Activated T-cell treated with anti-CD3 and anti-CD28 coated beads for 24 hours (primary cell): ENCODE data around the gene SARS1.
A peak's percentile ranks its signal among the peaks of the same experiment; 100 is the strongest.

Experiments
- DNase-seq: peaks from one replicate; pipeline ENCODE4 v3.0.0-alpha.2; 2020; ENCODE audit warnings: low read depth

The SARS1 gene

DNA sequence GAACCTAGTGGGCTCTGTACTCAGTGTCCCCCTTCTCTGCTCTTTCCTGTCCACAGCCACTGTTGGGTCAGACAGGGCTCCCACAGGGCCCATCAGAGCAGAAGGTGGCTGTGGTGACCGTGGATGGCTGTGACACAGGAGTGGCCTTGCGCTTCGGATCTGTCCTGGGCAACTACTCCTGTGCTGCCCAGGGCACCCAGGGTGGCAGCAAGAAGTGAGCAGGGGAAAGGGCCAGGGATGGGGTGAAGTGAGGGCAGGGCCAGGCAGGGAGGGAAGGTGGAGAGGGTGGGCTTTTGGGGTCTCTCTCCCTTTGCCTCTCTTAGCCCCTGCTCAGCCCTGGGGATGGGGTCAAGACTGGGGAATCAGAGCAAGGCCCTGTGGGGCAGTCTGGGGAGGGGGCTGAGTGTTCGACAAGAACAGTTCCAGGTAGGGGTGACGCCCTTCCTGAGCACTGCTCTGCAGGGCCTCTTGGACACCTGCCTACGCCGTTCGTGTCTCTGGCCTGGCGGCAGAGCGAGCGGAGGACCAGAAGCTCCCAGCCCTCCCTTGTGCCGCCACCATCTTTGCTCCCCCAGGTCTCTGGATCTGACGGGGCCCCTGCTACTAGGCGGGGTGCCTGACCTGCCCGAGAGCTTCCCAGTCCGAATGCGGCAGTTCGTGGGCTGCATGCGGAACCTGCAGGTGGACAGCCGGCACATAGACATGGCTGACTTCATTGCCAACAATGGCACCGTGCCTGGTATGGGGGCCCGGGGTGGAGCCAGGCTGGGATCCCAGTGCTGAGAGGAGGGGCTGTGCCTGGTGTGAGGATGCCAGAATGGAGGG, 48.7 kb downstream of the SARS1 start:
- DNase-seq = no peak

DNA sequence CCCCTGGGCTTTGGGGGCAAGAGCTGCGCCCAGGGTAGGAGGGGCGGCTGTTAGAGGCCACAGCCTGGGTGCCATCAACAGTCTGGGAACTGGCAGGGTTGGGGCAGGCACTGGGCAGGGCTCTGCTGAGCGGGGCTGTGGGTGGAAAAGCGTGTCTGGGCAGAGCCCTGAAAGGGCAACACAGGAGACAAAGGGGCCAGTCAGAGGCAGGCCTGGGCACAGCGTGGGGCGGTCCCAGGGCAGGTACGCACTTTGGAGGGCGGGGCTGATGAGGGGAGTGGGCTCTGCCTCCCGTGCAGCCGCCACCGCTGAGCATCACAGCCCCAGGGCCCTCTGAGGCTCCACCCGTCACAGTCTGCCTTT, 49.5 kb downstream of the SARS1 start:
- no peak for DNase-seq

DNA sequence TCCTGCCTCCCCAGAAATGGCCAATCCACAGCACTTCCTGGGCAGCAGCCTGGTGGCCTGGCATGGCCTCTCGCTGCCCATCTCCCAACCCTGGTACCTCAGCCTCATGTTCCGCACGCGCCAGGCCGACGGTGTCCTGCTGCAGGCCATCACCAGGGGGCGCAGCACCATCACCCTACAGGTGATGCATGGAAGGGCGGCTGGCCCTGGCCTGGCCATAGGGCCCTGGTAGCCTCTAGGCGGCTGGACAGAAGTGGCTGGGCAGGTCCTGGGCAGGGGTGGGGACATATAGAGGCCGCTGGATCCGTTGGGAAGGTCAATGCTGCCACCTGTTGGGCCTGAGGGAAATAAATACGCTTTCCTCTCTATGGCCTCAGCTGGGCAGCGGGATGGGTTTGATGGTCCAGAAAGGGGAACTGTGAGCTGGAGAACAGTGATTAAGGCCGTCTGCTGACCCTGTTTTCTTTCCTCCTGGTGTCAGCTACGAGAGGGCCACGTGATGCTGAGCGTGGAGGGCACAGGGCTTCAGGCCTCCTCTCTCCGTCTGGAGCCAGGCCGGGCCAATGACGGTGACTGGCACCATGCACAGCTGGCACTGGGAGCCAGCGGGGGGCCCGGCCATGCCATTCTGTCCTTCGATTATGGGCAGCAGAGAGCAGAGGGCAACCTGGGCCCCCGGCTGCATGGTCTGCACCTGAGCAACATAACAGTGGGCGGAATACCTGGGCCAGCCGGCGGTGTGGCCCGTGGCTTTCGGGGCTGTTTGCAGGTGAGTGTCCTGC, 50.1 kb downstream of the SARS1 start:
- peak; percentile 72 for DNase-seq

DNA sequence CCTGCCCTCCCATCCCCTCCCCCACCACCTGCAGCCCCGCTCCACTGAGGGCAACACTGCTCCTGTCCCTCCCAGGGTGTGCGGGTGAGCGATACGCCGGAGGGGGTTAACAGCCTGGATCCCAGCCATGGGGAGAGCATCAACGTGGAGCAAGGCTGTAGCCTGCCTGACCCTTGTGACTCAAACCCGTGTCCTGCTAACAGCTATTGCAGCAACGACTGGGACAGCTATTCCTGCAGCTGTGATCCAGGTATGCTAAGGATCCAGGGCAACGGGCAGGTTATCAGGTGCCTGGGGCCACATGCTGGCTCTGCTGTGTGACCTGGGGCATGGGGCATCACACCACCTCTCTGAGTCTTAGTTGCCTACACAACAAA, 50.6 kb downstream of the SARS1 start:
- DNase-seq = no peak

DNA sequence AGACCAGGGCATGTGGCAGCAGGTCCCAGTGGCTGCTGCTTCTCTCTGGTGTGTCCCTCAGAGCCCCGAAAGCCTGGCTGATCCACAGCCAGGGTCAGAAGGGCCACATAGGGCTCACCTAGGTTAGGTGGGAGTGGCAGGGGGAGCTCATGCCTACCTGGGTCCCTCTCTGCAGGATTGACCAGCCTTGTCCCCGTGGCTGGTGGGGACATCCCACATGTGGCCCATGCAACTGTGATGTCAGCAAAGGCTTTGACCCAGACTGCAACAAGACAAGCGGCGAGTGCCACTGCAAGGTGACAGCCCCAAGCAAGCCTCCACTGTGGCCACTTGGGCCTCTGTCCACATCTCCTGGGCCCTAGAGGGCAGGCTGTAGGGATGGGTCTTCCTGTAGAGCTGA, 51.3 kb downstream of the SARS1 start:
- no peak for DNase-seq

DNA sequence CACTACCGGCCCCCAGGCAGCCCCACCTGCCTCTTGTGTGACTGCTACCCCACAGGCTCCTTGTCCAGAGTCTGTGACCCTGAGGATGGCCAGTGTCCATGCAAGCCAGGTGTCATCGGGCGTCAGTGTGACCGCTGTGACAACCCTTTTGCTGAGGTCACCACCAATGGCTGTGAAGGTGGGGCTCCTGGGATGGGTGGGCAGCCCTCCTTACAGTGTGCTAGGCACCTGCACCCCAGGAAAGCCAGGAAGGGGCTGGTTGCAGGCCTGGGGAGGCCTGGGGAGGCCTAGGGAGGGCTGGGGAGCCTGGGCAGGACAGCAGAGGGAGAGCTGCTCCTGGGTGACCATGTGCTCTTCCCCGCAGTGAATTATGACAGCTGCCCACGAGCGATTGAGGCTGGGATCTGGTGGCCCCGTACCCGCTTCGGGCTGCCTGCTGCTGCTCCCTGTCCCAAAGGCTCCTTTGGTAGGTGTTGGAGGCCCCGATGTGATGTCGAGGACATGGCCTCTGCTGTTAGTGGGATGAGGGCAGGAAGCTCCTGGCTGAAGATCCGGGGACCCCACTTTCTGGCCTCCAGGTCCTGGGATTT, 52.1 kb downstream of the SARS1 start:
- DNase-seq = no peak

DNA sequence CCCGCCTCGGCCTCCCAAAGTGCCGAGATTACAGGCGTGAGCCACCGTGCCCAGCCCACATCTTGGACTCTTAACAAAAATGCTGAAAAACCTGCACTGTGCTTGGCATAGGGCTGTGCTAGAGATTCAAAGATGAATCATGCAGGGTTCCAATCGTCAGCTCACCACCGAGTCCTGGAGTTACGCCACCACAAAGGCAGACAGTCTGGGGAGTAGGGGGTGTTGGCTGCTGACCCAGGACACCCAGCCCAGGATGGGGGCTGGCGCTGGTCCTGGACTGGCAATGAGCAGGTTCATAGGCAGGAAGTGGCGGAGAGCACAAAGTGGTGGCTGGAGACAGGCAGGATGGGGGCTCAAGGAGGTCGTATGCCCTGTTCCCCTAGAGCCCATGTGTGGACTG, 53.2 kb downstream of the SARS1 start:
- no peak for DNase-seq

DNA sequence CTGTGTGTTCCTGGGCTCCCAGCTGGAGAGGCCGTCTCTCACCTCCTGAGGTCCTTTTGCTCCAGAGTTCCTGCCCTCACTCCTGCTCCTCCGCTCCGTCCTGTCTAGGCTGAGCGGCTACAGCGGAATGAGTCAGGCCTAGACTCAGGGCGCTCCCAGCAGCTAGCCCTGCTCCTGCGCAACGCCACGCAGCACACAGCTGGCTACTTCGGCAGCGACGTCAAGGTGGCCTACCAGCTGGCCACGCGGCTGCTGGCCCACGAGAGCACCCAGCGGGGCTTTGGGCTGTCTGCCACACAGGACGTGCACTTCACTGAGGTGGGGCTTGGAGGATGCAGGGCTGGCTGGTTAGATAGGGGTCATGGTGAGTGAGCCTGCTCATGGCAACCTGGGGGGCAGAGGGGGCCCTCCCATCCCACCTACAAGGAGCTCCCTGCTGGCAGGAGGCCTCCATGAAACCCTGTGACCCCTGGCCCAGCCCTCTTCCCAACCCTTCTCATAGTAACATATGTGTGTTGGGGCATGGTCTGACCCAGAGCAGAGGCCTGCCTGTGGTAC, 54.1 kb downstream of the SARS1 start:
- DNase-seq = no peak

DNA sequence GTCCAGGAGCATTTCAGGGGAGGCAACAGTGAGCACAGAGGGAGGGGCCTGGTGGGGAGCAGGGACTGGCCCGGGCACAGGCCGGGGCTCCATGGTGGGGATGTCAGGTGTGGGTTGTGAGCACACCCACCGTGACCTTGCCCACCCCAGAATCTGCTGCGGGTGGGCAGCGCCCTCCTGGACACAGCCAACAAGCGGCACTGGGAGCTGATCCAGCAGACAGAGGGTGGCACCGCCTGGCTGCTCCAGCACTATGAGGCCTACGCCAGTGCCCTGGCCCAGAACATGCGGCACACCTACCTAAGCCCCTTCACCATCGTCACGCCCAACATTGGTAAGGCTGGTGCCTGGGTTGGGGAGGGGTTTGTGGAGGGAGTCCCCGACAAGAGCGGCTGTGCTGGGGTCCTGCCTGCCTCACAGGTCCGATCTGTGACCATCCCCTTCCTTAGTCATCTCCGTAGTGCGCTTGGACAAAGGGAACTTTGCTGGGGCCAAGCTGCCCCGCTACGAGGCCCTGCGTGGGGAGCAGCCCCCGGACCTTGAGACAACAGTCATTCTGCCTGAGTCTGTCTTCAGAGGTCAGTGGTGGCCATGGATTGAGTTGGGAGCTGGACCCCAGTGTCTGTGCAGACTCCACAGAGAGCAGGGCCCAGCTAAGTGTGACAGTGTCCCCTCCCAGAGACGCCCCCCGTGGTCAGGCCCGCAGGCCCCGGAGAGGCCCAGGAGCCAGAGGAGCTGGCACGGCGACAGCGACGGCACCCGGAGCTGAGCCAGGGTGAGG, 54.9 kb downstream of the SARS1 start:
- no peak for DNase-seq

DNA sequence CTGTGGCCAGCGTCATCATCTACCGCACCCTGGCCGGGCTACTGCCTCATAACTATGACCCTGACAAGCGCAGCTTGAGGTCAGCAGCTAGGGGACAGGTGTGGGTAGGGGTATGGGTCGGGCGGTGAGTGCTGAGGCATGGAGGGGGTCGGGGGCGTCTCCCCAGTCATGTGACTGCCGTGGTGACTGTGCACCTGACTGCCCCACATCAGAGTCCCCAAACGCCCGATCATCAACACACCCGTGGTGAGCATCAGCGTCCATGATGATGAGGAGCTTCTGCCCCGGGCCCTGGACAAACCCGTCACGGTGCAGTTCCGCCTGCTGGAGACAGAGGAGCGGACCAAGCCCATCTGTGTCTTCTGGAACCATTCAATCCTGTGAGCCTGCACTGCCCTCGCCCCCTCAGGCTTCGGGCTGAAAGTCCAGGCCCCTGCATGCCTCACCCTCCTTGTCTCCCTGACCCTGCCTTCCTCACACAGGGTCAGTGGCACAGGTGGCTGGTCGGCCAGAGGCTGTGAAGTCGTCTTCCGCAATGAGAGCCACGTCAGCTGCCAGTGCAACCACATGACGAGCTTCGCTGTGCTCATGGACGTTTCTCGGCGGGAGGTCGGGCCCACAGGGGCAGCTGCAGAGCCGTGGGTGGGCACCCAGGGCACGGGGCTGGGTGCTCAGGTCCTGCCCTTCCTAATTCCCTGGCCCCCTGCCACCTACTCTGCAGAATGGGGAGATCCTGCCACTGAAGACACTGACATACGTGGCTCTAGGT, 55.7 kb downstream of the SARS1 start:
- no peak for DNase-seq

DNA sequence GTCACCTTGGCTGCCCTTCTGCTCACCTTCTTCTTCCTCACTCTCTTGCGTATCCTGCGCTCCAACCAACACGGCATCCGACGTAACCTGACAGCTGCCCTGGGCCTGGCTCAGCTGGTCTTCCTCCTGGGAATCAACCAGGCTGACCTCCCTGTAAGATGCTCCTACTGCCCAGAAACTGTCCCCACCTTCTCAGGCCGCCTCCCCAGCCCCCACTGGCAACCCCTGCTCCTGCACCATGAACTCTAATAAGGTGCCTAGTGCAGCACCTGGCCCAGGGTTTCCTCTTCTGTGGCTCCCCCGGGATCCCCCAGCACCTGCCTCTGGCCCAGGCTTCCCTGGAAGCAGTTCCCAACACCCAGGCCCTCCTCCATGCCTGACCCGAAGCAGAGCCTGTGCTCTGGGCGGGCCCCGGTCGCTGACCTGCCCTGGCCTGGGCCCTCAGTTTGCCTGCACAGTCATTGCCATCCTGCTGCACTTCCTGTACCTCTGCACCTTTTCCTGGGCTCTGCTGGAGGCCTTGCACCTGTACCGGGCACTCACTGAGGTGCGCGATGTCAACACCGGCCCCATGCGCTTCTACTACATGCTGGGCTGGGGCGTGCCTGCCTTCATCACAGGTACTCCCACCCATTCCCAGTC, 56.4 kb downstream of the SARS1 start:
- DNase-seq = no peak

DNA sequence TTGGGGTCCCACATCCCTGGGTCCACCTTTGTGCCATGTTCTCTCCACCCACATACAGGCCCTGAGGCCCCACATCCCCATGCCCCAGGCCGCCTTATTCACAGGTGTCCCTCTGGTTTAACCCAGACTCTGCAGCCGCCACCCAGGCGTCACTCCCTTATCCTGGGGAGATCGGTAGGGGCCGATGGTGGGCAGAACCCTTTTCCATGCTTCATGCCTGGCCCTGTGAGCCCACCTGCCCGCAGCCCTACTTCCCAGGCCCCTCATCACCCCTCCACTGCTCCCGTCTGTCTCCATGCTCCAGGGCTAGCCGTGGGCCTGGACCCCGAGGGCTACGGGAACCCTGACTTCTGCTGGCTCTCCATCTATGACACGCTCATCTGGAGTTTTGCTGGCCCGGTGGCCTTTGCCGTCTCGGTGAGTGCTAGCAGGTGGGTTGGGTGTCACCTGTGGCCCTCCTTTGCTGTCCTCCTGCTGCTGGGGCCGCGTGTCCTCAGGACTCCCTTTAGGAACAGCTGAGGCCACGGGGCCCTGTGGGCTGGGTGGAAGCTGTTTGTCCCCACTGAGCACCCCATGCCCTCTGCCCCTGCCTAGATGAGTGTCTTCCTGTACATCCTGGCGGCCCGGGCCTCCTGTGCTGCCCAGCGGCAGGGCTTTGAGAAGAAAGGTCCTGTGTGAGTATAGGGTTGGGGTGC, 57.1 kb downstream of the SARS1 start:
- no peak for DNase-seq

DNA sequence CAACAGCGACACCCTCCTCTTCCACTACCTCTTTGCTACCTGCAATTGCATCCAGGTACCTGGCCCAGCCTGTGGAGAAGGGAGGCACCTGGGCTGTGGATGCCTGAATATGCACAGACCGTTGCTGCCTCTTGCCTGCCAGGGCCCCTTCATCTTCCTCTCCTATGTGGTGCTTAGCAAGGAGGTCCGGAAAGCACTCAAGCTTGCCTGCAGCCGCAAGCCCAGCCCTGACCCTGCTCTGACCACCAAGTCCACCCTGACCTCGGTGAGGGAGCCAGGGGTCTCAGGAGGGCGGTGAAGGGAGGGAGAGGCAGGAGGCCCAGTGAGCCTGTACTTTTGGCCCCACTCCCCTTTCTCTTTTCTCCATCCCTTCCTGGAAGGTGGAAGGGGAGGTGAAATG, 57.7 kb downstream of the SARS1 start:
- no peak for DNase-seq

DNA sequence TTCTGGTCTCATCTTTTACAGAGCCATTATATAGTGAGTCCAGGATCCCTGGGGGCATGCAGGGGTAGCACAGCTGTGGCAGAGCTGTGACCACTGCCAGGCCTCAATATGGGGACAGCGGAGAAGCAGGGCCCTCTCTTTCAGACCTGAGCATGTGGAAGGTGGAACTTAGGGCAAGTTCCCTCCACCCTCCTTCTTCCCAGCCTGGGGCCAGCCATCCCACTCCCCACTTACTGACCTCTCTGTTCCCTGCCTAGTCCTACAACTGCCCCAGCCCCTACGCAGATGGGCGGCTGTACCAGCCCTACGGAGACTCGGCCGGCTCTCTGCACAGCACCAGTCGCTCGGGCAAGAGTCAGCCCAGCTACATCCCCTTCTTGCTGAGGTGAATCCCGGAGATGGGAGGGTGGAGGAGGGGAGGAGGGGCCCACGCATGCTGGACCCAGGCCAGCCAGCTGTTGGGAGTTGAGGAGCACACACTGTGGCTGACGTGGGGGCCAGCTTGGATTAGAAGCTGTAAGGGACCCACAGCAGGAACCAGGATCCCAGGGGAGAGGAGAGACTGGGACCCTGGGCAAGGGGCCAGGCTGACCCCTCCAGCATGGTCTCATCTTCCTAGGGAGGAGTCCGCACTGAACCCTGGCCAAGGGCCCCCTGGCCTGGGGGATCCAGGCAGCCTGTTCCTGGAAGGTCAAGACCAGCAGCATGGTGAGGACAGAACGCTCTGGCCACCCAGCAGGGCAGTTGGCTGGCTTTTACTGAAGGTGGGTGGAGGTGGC, 58.5 kb downstream of the SARS1 start:
- no peak for DNase-seq

DNA sequence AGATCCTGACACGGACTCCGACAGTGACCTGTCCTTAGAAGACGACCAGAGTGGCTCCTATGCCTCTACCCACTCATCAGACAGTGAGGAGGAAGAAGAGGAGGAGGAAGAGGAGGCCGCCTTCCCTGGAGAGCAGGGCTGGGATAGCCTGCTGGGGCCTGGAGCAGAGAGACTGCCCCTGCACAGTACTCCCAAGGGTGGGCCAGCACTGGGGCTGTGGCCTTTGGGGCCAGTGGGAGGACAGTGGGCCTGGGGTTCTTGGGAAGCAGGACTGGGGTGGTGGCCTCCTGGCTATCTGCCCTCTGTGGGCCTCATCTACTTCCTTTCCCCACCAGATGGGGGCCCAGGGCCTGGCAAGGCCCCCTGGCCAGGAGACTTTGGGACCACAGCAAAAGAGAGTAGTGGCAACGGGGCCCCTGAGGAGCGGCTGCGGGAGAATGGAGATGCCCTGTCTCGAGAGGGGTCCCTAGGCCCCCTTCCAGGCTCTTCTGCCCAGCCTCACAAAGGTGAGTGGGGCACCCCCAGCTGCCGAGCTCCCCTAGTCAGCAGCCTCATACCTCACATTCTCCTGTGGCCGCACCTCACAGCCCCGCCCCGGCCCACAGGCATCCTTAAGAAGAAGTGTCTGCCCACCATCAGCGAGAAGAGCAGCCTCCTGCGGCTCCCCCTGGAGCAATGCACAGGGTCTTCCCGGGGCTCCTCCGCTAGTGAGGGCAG, 59.3 kb downstream of the SARS1 start:
- DNase-seq = no peak

DNA sequence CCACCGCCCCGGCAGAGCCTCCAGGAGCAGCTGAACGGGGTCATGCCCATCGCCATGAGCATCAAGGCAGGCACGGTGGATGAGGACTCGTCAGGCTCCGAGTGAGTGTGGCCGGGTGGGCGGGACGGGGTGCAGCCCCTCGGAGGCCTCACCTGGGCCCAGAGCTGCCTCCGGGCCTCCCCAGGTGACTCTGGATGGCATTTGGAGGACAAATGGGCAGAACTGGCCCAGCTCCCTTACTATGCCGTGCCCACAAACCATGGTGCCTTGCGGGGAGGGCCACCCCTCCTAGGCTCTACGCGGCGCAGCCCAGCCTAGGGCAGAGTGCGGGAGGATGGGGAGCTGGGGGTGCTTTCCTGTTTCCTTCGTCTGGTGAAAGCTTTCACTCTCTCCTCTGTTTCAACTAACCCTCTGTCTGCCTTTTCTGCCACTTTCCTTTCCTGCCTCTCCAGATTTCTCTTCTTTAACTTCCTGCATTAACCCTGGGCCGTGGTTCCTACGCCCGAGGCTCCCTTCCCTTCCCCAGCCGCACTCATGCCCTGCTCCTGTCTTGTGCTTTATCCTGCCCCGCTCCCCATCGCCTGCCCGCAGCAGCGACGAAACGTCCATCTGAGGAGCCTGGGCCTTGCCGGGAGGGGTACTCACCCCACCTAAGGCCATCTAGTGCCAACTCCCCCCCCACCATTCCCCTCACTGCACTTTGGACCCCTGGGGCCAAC, 60.0 kb downstream of the SARS1 start:
- no peak for DNase-seq

DNA sequence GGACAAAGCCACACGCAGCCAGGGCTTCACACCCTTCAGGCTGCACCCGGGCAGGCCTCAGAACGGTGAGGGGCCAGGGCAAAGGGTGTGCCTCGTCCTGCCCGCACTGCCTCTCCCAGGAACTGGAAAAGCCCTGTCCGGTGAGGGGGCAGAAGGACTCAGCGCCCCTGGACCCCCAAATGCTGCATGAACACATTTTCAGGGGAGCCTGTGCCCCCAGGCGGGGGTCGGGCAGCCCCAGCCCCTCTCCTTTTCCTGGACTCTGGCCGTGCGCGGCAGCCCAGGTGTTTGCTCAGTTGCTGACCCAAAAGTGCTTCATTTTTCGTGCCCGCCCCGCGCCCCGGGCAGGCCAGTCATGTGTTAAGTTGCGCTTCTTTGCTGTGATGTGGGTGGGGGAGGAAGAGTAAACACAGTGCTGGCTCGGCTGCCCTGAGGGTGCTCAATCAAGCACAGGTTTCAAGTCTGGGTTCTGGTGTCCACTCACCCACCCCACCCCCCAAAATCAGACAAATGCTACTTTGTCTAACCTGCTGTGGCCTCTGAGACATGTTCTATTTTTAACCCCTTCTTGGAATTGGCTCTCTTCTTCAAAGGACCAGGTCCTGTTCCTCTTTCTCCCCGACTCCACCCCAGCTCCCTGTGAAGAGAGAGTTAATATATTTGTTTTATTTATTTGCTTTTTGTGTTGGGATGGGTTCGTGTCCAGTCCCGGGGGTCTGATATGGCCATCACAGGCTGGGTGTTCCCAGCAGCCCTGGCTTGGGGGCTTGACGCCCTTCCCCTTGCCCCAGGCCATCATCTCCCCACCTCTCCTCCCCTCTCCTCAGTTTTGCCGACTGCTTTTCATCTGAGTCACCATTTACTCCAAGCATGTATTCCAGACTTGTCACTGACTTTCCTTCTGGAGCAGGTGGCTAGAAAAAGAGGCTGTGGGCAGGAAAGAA, 61.1 kb downstream of the SARS1 start:
- no peak for DNase-seq
